ENCODE results near the gene NTN1. TPM values are rescaled to one million over a fixed set of nuclear protein-coding genes. Genes with fewer than 3 reads are reported as not detected.
"Not testable (repeated sequence)": the region's sequence is repeated elsewhere in the genome, so short reads cannot be mapped to it uniquely, and the experiment has no call there.

The NTN1 gene
- polyA plus RNA-seq, 1 experiment: 0.06 TPM

DNA sequence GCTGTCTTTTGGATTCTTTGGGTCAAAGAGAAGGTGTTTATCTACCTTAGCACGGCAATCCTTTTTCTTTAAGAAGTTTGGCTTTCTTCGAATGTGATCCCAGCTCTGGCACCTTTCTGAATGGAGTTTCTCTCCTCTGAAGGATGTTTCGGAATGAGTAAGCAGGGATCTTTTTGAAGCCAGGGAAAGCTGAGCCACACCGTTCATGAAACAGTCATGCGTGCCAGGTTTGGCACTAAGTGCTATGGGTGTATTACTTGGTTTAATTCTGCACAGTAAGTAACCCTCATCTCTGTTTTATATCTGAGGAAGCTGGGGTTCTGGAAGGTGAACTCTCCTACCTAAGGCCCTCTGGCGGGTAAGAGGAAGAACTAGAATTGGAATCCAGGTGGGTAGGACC is 234.5 kb downstream of the NTN1 start:
- CTCF ChIA-PET: interaction anchor here (1.0 to 2.4 kb wide), 3 partner anchors 12 to 266 kb away, joined by 3 to 9 read pairs (median 3); no protein-coding TSS in a partner anchor
- H3K4me3 ChIP-seq (ENCODE audit: low read depth, low read length): no peak overlapping the region

GRCh38 chr17:9256361-9256750 is 235.0 kb downstream of the NTN1 start:
- no peak for DNase-seq (ENCODE audit: low read depth)
- Histone ChIP-seq H3K36me3 (ENCODE audit: control insufficient read depth, insufficient read depth, low read length) (no peaks in the 10 kb centered on the region), H3K27me3 (ENCODE audit: control insufficient read depth, insufficient read depth, low read length) (no peaks in the 10 kb centered on the region), H3K4me3 (ENCODE audit: low read depth, low read length) (no peak overlapping the region)
- TF ChIP-seq, protein P1, sequence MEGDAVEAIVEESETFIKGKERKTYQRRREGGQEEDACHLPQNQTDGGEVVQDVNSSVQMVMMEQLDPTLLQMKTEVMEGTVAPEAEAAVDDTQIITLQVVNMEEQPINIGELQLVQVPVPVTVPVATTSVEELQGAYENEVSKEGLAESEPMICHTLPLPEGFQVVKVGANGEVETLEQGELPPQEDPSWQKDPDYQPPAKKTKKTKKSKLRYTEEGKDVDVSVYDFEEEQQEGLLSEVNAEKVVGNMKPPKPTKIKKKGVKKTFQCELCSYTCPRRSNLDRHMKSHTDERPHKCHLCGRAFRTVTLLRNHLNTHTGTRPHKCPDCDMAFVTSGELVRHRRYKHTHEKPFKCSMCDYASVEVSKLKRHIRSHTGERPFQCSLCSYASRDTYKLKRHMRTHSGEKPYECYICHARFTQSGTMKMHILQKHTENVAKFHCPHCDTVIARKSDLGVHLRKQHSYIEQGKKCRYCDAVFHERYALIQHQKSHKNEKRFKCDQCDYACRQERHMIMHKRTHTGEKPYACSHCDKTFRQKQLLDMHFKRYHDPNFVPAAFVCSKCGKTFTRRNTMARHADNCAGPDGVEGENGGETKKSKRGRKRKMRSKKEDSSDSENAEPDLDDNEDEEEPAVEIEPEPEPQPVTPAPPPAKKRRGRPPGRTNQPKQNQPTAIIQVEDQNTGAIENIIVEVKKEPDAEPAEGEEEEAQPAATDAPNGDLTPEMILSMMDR (IDR thresholded peaks at IDR 0.05; ENCODE audit: insufficient read depth, low read depth, low read length): no peak
- POLR2A ChIA-PET: no interaction called here
- CTCF ChIA-PET: interaction anchor here (1.0 to 2.4 kb wide), 2 partner anchors 12 to 264 kb away, joined by 3 to 9 read pairs; no protein-coding TSS in a partner anchor

More for the DNA sequence above, 234.5 kb downstream of the NTN1 start:
- Histone ChIP-seq H3K27me3 (ENCODE audit: control insufficient read depth, insufficient read depth, low read length) (no peaks in the 10 kb centered on the region), H3K36me3 (ENCODE audit: control insufficient read depth, insufficient read depth, low read length) (no peaks in the 10 kb centered on the region)
- TF ChIP-seq, protein P1 (IDR thresholded peaks at IDR 0.05; ENCODE audit: insufficient read depth, low read depth, low read length): no peak
- POLR2A ChIA-PET: no interaction called here
- no peak for DNase-seq (ENCODE audit: low read depth)

DNA sequence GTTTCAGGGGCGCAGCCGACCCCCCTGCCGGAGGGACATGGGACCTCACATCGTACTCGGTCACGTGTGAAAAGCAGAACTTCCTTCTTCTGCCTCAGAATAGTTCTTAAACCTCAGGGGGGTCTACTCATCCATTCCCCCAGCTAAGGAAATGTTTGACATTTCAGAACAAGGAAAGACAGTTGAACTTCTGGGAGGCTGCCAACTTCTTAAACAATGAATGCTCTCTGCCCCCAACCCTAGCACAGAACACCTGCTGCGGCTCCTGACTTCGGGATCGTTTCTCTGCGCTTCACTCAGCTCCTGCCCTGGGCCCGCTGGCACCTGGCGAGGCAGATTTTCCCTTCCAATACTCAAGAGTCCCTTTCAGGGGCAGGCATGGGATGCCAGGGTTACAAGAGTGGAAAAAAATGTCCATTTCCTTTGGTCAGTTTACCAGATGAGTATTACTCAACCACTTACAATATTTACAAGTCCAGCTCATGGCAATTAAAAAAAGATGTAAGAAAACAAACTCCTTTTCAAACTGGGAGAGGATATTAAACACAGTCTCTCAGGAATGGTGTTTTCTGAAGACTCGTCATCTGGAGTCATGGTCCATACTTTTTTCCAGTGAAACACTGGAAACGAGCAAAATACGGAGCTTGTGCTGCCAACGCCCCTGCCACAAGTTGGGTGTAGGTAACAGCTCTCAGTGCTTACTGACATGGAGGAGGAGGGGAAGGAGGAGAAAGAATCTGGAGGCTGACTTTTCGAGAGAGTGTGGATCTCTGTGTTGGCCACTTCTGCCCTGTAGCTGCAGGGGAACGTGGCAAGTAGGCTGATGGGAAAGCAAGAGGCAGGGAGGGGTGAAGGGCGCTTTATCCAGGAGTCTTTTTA is 235.7 kb downstream of the NTN1 start:
- ChIA-PET CTCF (interaction anchor here (1.0 to 2.4 kb wide), 2 partner anchors 11 to 263 kb away, joined by 3 to 9 read pairs; no protein-coding TSS in a partner anchor), POLR2A (no interaction called here)
- TF ChIP-seq, protein P1 (IDR thresholded peaks at IDR 0.05; ENCODE audit: insufficient read depth, low read depth, low read length): no peak
- Histone ChIP-seq H3K4me3 (ENCODE audit: low read depth, low read length) (no peak overlapping the region), H3K36me3 (ENCODE audit: control insufficient read depth, insufficient read depth, low read length) (no peaks in the 10 kb centered on the region), H3K27me3 (ENCODE audit: control insufficient read depth, insufficient read depth, low read length) (no peaks in the 10 kb centered on the region)
- peak; percentile 62 for DNase-seq (ENCODE audit: low read depth)

DNA sequence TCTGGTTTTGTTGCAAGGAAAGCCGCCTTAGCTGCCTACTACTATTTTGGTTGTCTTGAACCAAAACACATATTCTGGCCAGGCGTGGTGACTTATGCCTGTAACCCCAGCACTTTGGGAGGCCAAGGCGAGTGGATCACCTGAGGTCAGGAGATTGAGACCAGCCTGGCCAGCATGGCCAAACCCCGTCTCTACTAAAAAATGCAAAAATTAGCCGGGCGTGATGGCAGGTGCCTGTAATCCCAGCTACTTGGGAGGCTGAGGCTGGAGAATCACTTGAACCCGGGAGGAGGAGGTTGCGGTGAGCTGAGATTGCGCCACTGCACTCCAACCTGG is 236.3 kb downstream of the NTN1 start:
- CTCF ChIA-PET: interaction anchor here (2.4 kb wide), 1 partner anchor 10 kb away, joined by 9 read pairs; no protein-coding TSS in a partner anchor
- H3K27me3 ChIP-seq (ENCODE audit: control insufficient read depth, insufficient read depth, low read length); POLR2A ChIA-PET; H3K36me3 ChIP-seq (ENCODE audit: control insufficient read depth, insufficient read depth, low read length); H3K4me3 ChIP-seq (ENCODE audit: low read depth, low read length); DNase-seq (ENCODE audit: low read depth): not testable (repeated sequence)

DNA sequence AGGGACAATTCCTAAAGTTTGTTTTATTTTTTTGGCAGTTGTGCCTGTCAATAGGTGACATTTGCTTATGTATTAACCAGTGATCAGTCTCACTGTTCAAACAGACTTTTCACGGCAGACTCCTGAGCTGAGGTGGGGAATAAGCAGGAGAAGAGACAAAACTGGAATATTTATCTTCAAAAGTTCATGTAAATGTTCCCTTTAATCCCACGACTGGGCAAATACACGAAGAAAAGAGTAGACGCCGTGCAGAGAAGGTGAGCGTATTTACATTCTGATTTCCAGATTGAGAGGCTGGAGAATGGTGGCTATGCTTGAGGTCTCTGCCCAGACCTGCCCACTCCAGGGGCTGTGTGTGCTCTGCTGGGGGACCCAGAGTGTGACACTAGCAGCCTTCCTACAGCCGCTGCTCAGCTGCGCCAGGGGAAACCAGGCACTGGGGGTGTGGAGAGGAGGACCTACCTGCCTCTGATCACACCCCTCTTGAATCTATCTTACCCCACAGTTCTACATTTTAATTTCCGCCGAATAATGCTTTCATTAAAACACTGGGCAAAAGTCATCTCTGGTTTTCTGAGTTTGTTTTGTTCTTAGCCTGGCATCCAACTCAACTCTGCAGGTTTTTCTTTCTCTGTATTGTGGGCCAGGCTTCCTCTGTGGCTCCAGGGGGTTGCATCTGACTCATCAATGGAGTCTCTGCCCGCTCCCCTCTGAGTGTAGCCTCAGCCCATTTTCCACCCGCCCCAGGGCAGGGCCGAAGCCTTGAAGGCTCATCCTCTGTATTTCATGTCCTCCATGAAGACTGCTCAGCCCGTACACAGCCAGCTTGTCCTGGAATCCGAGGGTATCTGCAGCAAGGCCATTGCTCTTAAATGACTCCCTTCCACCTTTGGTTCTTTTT is 237.1 kb downstream of the NTN1 start:
- ChIA-PET POLR2A (no interaction called here), CTCF (interaction anchor here (2.4 kb wide), 1 partner anchor 10 kb away, joined by 9 read pairs; no protein-coding TSS in a partner anchor)
- DNase-seq (ENCODE audit: low read depth): no peak
- H3K36me3 ChIP-seq (ENCODE audit: control insufficient read depth, insufficient read depth, low read length): no peaks in the 10 kb centered on the region
- TF ChIP-seq, protein P1 (IDR thresholded peaks at IDR 0.05; ENCODE audit: insufficient read depth, low read depth, low read length): no peak
- no peak overlapping the region for H3K4me3 ChIP-seq (ENCODE audit: low read depth, low read length)
- no peaks in the 10 kb centered on the region for H3K27me3 ChIP-seq (ENCODE audit: control insufficient read depth, insufficient read depth, low read length)

Data from BJ (cell line).